Mesenteric fat pad (tissue), 1 donor: ENCODE results near the gene IDE. TPM values are rescaled to one million over a fixed set of nuclear protein-coding genes. Genes with fewer than 3 reads are reported as not detected.
"Not testable (repeated sequence)": the region's sequence is repeated elsewhere in the genome, so short reads cannot be mapped to it uniquely, and the experiment has no call there.

Experiments
- DNase-seq: peaks from one replicate; pipeline ENCODE4 v3.0.0-alpha.2; 2020; ENCODE audit warnings: low spot score
- long read RNA-seq: library from polyadenylated mRNA; unstranded; transcript quantifications from one replicate; pipeline ENCODE4 v2.0.0, GENCODE V29; 2020
- total RNA-seq: library from RNA; stranded (reverse); fragmentation: NEBNext Ultra II Directional; extraction: Animal tissue kit (Norgen Biotek cat#: 25700); gene quantifications from one replicate; pipeline ENCODE4 v1.2.1, GENCODE V29; 2021
- donor health status: DM: yes; HTN: yes; CAD: no.

Gene IDE
- total RNA-seq: 37.4 TPM
- long read RNA-seq, full-length matches to known transcripts: 4 of 11 reads
- long read RNA-seq, partial matches to known transcripts: 4 of 11 reads
- long read RNA-seq, other reads (novel, unspliced or antisense): 3 of 11 reads

DNA sequence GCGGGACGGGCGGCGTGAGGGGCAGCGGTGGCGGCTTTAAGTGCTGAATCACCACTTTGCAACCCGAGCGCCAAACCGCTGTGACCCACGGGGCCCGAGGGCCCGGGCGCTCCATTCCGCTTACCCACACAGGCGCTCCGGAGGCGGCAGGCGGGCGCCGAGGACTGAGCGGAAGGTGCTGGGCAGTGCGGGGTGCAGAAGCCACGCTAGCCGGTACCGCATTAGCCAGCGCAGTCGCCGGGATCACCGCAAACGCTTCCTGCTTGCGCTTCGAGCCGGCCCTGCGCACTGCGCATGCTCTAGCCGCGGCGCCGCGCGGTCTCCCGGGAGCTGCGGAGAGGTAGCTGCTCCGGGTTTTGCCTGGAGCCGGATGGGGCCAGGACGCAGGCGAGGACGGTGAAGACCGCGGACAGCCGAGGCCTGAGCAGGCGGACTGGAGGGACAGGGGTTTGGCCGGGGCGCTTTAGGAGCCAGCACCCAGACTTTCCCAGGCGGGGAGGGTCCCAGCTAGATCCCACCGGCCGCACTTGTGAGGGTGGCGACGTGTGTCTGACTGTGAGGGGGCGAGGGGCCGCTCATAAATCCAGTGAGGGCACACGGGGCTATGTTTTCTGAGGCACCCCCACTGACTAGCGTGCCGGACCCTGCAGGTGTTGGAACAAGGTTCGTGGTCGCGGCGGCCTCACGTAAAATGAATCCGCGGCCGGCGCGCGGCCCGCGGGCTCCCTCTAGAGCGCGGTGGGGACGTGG lies at the start of gene IDE:
TSS of gene IDE (minus strand) at position 296 of the 750 bp plus-strand sequence. CDS start at position 222, 74 bp downstream.
- peak; percentile 97 for DNase-seq

DNA sequence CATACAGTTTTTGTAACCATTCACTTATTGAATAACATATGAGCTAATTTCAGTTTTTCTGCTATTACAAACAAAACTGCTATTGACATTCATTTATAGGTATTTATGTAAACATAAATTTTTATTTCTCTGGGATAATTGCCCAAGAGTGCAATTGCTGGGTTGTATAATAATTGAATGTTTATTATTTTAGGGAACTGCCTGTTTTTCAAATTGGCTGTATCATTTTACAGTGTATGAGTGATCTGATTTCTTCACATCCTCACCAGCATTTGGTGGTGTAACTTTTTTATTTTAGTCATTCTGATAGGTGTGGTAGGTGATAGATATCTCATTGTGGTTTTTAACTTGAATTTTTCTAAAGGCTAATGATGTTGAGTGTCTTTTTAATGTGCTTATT lies 45.5 kb upstream of the IDE start:
- no peak for DNase-seq

DNA sequence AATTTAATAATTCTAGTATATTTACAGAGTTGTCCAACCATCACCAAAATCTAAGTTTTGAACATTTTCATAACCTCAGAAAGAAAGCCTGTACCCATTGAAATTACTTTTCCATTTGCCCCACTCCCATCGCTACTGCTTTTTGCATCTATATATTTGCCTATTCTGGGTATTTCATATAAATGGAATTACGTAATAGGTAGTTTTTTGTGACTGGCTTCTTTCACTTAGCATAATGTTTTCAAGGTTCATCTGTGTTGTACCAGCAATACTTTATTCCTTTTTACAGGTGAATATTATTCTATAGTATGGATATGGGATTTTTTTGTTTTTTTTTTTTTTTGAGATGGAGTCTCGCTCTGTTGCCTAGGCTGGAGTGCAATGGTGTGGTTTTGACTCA lies 41.6 kb upstream of the IDE start:
- DNase-seq: no peak

DNA sequence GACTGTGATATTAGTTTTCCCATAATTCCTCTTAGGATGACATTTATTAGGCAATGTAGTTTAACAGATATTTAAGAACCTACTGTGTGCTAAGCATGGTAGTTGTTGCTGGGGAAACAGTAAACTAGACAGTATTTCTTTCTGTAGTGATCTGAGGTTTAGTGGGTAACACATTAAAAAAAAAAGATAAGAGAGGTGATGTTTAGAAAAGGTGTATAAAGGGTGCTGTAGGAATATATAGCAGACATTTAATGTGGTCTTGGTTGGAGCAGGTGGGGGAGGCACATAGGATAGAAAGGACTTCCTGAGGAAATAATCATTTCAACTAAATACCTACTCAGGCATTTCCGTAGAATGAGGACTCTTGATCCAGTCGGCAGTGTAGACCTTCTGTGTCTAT lies 30.9 kb upstream of the IDE start:
- DNase-seq: no peak

DNA sequence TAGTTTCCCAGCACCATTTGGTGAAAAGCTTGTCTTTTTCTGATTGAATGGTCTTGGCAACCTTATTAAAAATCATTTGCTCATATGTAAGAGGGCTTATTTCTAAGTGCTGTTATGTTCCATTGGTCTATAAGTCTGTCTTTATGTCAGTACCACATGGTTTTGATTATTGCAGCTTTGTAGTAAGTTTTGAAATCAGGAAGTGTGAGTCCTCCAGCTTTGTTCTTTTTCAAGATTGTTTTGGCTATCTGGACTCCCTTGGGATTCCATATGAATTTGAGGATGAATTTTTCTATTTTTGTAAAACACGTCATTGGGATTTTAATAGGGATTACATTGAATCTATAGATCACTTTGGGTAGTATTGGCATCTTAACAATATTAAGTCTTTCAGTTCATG lies 24.4 kb upstream of the IDE start:
- DNase-seq: no peak

DNA sequence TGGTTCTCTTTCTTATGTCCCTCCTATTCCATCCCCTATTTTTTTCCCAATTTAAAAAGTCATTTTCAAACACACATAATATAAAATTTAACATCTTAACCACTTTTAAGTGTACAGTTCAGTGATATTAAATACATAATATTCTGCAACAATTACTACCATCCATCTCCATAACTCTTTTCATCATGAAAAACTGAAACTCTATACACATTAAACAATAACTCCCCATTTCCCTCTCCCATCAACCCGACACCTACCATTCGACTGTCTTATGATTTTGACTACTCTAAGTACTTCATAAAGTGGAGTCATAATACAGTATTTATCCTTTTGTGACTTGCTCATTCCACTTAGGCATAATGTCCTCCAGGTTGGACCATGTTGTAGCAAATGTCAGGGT lies 21.6 kb upstream of the IDE start:
- DNase-seq: no peak

DNA sequence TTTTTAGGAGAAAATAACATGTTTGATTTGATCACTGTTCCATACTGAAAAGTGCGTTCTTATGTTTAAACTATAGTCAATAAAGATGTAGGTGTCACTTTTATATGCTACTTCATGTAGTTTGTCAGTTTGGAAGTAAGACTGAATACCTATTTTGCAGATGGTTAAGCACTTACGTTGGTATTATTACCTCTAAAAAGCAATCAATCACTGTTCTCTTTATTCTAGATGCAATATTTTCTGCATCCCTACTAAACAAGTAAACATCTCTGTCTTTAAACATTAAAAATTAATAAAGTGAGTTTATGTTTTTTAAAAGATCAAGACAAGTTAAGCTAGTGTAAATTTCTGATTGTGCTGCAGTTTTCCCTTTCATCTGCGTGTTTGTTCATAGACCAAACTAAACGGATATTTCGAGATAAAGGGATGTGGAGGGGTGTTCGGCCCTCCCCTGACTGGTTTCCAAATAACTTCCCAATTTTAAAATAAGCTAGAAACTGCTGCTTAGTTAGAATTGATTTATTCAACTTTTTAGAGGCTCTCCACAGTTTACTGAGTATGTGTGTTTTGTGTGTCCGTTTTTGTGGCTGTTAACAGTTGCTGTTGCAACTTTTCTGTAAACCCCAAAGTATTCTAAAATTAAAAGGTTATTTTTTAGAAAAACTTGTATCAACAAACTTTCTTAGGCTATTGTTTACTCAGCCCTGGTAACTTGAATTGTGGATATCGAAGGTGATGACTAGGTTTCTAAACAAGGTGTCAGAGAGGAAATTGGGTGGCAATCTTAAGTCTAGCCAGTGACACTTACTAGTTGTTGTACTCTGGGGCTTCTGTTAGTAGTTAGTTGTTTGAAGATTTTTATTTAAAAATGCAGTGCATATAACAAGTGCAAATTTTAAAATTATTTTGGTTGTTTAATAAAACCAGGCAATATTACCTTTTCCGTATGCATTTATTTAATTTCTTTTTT lies 20.0 kb upstream of the IDE start:
- DNase-seq: no peak

DNA sequence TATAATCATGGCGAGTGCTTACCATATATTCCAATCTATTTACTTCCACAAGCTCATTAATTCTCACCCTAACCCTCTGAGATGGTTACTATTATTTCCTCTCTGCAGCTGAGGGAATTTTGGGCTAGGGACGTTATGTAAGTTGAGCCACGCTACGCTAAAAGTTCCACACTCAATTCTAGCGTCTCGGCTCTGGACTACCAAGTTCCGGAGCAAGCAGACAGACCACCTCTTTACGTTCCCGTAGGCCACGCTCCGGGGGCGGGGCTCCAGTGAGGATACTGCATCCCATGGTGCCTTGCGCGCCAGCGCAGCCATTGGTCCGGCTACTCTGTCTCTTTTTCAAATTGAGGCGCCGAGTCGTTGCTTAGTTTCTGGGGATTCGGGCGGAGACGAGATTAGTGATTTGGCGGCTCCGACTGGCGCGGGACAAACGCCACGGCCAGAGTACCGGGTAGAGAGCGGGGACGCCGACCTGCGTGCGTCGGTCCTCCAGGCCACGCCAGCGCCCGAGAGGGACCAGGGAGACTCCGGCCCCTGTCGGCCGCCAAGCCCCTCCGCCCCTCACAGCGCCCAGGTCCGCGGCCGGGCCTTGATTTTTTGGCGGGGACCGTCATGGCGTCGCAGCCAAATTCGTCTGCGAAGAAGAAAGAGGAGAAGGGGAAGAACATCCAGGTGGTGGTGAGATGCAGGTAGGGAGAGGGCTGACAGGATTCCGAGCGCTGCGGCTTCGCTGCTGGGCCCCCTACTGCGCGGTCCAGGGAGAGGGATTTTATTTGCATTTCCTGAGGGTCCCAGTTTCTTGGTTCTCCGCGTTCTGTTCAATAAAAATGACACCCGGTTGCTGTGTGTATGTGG lies 19.1 kb upstream of the IDE start, which contains the start of gene KIF11:
TSS of gene KIF11 (plus strand) at position 370 of the 858 bp plus-strand sequence. CDS start at position 616, 246 bp downstream.
- DNase-seq: peak; percentile 98

DNA sequence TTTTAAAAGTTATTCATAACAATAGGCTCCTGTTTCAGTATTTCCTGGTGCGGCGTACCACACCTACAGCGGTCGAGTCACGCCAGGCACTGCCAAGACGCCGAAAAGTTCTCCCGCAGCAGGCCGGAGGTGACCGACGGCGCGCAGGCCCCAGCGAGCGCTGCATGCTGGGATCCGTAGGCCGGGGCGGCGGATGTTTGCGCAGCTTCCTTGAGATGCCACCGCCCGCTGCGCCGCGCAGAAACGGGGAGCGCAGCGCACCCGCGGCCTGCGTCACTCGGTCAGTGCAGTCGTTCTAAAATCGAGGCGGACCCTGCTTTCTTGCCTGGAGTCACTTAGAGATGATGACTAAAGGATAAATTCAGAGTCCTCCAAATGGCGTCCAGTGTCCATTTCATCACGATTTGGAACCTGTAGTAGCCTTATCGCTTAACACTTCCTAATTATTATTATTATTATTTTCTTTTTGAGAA lies 17.7 kb upstream of the IDE start:
- peak; percentile 96 for DNase-seq

DNA sequence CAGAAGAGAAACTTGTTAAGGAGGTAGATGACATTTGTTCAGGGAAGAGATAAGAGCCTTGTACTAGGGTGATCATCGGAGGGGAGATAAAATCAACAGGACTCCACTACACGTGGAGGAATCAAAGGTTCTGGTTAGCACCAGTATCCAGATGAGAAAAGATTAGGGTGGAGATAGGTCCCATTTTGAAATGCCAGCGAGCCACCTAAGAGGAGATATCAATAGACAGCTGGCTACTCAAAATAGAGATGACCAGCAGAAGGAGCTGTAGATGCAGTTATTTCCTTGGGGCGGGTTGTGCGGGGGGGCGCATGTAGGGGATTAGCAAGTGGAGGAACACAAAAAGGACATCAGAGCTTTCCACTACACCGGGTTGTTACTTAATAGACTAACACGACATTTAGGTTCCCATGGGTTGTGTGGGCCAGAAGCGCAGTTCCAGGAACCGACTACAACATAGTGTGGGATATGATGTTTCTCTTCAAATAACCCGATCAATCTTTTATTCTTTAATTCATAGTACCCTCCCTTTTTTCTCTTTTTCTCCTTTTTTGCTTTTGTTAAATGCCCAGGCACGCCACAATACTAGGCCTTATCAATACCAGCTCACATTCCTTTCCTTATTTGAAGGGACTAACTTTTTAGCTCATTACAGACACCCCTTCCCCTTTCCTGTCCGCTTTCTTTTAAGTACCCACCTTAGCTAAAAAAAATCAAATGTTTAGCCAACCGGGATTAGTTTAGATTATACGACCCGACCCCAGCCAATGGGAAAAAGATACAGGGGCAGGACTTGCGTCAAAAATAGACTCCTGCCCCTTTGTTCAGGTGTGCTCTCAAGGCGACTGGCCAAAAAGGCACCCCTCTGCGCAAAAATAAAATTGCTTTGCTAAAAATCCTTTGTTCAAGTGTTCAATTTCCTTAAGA lies 17.0 kb upstream of the IDE start:
- no peak for DNase-seq

DNA sequence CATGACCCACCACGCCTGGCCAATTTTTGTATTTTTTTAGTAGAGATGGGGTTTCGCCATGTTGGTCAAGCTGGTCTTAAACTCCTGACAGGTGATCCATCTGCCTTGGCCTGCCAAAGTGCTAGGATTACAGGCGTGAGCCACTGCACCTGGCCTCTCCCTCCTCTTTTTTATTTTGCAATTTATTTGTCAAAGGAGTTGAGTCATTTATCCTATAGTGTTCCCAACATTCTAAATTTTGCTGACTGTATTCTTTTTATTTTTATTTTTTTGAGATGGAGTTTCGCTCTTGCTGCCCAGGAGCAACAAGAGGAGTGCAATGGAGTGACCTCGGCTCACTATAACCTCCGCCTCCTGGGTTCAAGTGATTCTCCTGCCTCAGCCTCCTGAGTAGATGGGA lies 8.5 kb upstream of the IDE start:
- DNase-seq: not testable (repeated sequence)

DNA sequence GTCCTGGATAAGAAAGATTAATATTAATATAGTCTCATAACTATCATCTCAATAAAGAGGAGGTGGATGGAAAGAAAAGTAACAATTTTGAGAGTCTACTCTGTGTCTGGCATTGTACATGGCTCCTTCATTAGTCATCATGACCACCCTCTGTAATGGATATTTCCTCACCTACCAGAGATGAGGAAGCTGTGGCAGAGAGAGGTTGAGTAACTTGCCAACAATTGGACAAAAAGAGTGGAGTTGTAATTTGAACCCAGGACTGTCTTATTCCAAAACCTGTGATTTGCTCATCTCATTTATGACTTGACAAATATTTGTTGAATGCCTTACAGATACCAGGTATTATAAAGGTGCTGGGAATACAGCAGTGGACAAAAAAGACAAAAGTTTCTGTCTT lies 2.1 kb upstream of the IDE start:
- DNase-seq: no peak

DNA sequence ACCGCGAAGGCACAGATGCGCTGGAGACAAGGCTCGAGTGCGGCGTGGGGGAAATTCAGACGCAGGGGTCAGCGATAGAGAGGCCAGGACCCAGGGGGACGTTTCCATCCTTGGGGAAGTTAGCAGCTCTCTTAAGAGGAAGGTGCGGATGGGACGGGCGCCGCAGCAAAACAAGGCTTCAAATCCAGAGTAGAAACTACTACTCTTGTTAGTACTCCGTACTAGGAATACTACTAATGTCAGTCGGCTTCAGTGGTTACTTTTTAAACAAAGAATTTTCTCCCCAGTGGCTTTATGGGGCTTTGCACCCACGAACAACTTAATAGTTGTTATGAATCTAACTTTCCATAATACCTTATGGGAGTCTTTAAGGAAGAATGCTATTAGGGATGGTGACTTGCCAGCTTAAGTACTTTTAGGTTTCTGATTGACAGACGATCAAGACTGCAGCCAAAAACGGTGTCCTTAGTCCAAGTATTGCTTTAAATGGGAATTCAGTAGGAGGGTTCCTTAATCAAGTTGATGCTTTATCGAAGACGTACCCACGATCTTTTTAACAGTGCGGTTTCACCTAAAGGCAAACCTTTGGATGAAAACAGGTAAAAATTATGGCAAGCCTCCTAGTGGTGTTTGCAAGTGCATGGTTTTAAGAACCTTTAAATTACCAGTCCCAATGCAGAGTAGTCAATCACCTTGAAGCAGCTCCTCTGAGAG lies 812 bp upstream of the IDE start:
- no peak for DNase-seq

DNA sequence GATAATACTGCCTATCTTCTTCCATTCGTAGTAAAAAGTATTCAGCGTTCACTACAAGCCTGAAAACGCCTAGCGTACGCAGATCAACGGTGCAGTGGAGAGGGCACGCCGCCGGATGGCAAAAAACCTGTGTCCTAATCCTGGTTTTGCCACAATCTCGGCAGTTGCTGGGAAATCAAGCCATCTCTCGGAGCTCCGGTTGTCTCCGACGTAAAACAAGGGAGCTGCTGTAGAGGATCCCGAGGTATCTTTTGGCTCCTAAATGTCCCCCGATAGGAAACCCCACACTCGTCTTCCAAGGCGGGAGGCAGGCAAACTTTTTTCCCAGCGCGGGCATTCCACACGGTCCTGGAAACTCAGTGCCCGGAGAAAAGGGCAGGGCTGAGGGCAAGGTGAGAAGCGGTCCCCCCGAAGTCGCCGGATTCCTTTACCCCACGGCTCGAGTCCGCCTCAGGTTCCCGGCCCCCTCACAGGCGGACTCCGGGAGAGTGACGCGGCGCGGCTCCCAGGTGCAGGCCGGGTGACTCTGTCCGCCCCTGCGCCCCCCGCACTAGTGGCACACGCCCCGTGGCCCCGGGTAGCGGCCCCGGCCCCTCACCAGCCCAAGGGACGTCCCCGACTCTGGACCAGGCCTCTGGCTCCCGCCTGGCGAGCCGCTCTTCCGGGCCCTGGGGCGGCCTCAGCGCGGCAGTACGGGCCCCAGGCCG lies 649 bp downstream of the IDE start:
- no peak for DNase-seq

DNA sequence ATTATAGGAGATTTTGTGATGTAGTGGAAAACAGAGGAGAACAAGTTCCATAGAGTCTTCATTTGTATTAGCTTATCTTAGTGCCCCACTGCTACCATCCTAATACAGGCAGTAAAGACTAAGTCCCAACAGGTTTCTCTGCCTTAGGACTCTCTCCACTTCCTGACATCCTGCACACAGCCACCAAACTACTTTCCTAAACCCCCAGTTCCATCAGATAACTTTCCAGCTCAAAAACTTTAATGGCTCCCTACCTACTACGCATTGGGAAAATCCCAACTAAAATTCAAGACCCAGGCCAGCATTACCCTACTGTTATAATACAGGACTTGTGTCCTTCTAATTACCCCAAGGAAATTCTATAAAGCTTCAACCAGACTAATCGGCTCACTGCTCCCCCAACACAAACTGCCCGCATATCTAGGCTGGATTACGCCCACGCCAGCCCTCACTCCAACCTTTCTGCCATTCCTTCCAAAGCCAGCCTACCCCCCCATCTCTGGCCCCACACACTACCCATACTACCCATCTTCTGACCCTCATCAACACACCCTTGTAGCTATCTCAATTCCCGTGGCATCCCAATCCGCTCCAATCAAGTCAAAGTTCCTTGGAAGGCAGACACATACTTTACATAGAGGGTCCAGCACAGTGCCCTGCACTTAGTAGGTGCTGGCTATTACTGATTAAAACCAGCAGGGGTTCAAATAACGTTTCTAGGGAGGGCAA lies 1.4 kb downstream of the IDE start:
- DNase-seq: no peak

DNA sequence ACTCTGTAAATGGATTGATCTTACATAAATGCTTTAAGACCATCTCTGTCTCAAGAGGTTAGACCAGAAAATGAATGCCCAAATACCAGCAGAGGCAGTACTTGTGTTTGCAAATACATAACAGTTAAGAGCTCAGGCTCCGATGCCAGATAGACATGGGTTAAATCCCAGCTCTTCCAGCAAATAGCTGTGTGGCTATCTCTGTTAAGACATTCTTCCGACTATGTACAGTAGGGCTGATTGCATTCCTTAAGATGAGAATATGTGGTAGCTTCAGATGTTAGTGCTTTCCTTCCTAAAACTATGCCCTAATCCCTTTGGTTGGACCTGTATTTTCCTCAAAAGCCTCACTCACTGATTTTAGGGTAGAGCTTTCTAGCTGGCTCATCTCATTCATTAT lies 2.2 kb downstream of the IDE start:
- DNase-seq: no peak

DNA sequence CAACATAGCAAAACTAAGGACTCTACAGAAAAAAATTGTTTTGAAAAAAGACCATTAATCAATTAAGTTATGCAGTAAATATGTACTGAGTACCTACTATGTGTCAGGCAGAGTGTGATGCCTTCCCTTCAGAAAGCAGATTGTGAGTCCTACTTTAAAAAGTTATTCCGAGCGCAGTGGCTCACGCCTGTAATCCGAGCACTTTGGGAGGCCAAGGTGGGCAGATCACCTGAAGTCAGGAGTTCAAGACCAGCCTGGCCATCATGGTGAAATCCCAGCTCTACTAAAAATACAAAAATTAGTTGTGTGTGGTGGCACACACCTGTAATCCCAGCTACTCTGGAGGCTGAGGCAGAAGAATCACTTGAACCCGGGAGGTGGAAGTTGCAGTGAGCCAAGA lies 4.2 kb downstream of the IDE start:
- not testable (repeated sequence) for DNase-seq

DNA sequence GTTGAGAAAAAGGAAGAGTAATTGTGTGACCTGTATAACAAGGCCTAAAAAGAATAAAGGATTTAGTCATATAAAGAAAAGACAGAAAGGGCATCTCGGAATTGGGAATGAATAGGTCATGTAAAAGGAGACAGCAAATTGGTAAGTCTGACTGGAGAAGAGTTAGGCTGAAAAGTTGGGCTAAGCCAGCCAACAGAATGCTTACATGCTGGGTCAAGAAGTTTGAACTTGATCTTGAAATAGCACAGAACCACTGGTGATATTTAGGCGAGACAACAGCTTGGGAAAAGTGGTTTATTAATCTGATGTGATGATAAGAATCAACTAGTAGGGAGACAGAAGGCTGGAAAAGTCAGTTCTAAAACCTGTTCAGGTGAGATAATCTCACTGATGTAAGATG lies 4.8 kb downstream of the IDE start:
- no peak for DNase-seq
